Activated naive CD4-positive, alpha-beta T cell treated with anti-CD3 and anti-CD28 coated beads, Interleukin-2, amount 50 U/mL, for 72 hours (primary cell): ENCODE results near the gene SH3BP2. TPM values are rescaled to one million over a fixed set of nuclear protein-coding genes. Genes with fewer than 3 reads are reported as not detected.
A peak's percentile ranks its signal among the peaks of the same experiment; 100 is the strongest.

ENCODE experiments used
- ATAC-seq, 2 donors: fragments of 150-1000 bp; cut with Tn5 transposase; 2 replicates each; pipeline ENCODE4 v1.10.0; 2021; ENCODE audit warnings: mild to moderate bottlenecking in 2 of 2, moderate library complexity in 2 of 2
- DNase-seq, 2 donors: peaks; one replicate each; pipeline ENCODE4 v3.0.0; 2021 to 2022; ENCODE audit warnings: low spot score in 2 of 2
- H3K27ac Mint-ChIP-seq, 2 donors: one replicate each; pipeline ENCODE4 v1.8.0; 2022; ENCODE audit warnings: mild to moderate bottlenecking in 2 of 2, mixed read lengths in 2 of 2
- H3K36me3 Mint-ChIP-seq, 2 donors: one replicate each; pipeline ENCODE4 v1.8.0; 2022; ENCODE audit warnings: mixed read lengths in 2 of 2
- H3K9me3 Mint-ChIP-seq, 2 donors: one replicate each; pipeline ENCODE4 v1.8.0; 2022; ENCODE audit warnings: mixed read lengths in 2 of 2
- total RNA-seq, 2 donors: library from RNA; stranded (reverse); gene quantifications; one replicate each; pipeline ENCODE4 v1.2.3, GENCODE V29; 2022

The SH3BP2 gene
- total RNA-seq, 2 donors from 2014 or later = 56.6 to 77.6 TPM

DNA sequence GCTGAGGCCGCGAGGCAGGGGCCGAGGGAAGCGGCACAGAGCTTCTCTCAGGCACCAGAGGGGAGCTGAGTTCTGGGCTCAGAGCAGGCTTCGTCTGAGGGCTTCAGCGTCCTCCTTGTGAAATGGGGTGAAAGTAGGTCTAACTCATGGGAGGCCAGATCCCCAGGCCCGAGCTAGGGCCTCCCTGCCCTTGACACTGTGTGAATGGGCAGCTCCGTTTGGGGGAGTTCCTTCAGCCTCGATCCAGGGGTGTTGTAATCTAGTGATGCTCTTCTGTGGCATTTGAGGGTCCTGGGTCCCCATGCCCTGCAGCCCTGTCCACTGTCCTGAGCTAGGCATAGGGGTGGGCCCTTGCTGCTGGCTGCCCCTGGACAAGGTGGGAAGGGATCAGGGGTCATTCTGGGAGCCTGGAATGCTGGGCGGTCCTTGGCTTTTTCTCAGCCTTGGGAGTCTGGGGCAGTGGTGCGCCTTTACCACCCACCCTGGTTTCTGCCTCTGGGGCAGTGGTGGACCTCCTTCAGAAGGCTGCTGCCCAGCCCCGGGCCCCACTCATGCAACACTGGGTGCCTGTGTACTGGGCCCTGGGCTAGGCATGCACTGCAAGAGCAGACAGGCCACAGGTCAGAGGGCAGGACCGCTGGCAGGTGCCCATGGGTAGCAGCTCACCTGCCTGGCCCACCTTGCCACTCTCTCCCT is 4.1 kb downstream of the SH3BP2 start:
- DNase-seq = peak in 1 of 2 donors; percentile 53
- no peak for ATAC-seq
- Mint-ChIP-seq H3K9me3 (no peaks in the 10 kb centered on the region), H3K36me3 (no peaks in the 10 kb centered on the region), H3K27ac (peak overlapping the region in 1 of 2 donors; percentile 78)

DNA sequence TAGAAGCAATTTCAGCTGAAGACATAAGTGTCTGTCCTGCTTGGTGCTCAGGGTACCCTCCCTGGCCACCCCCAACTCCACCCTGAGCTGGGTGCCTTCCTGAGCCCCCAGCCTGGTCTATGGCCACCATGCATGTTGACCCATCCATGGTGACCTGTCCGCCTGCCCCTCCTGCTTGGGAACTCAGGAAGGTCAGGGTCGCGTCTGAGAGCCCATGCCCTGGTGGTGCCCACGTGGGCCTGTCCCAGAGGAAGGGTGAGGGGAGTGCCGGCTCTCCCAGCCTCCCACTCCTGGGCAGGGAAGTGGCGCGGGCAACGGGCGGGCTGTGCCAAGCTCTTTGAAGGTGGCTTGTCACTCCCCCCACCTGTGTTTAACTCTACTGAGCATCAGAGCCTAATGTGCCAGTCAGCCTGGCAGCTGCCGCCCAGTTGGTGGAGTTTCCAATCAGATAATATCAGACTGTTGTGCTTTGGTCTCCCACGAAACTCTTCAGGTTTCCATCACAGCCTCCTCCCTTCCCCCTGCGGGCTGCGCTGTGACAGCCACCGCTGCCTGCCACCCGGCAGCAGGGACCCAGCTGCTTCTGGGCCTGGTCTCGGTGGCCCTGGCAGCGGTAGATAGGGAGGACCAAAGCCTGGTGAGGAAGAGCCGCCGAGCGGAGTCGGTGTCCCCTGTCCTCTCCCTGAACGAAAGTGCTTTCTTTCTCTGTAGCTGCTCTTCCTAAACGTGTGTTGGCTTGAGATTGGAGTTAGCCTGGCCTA is 4.8 kb downstream of the SH3BP2 start:
- H3K36me3 Mint-ChIP-seq = no peaks in the 10 kb centered on the region
- peak overlapping the region; percentile 78 to 85 for H3K27ac Mint-ChIP-seq
- no peaks in the 10 kb centered on the region for H3K9me3 Mint-ChIP-seq
- ATAC-seq = peak; percentile 36
- peak in 1 of 2 donors; percentile 64 for DNase-seq

DNA sequence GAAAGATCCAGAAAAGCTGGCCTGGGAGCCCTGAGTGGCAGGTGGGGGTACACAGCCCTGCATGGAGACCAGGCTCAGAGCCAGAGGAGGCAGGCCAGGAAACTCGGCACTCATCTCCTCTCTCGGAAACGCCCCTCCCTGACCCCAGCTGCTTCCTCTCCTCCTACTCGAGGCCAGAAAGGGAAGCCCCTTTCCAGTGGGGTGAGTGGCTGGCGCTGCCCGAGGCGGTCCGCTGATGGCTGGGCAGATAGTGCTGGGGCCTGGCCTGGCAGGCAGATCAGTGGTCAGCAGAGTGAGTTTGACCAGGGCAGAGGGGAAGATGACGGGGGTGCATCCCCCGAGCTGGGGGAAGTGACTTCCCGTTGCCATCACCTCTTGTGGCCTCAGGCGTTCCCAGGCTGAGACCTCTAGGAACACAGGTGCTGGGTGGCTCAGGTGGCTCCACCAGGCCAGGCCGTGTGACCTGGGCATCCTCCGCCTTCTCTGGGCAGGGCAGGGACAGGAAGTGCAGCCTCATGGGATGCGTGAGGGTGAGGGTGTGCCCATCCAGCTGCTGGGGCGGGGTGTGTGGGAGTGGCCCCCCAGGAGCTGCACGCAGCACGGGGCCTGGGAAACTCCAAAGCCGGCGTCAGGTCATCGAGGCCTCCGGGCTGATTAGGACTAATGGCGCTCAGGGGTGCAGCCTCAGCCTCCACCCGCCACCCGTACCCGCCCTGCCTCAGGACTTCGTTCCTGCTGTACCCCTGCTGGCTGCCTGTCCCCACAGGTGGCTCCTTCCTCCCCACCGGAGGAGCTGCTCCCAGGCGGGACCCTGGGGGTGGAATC is 5.7 kb downstream of the SH3BP2 start:
- peak overlapping the region; percentile 78 to 85 for H3K27ac Mint-ChIP-seq
- DNase-seq (peak in 1 of 2 donors; percentile 82), ATAC-seq (peak; percentile 61 to 71)
- no peaks in the 10 kb centered on the region for H3K36me3 Mint-ChIP-seq
- H3K9me3 Mint-ChIP-seq = no peaks in the 10 kb centered on the region

DNA sequence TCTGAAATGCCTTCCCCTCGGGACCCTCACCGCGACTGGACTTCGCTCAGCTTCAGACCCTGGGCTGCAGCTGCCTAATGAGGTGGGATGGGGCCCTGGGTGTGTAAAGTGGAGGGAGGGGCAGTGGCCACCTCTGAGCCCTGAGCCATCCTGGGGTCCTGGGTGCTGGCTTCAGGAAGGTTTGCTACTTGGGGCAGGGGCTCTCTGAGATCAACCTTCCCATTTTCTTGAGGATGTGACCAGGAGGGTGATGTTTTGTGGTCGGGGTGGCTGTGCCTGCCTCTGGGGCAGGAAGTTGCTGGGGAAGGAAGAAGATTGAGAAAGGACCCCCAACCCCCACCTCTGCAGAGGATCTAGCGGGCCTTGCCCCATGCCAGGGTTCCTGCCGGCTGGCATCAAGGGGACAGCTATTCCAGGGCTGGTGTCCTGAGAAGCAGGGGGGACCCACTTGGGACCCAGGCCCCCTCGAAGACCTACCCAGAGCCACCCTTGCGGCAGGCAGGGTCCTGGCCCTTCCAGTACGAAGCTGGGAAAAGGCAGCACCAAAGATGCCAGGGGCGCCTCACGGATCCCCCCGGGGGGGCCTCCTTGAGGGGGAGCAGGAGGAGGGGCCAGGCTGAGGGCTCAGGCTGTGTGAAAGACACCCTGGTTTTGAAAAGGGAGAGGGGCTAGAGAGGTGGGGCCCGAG is 6.5 kb downstream of the SH3BP2 start:
- ATAC-seq (no peak), DNase-seq (peak in 1 of 2 donors; percentile 50)
- peak overlapping the region; percentile 50 to 78 for H3K27ac Mint-ChIP-seq
- H3K36me3 Mint-ChIP-seq = no peaks in the 10 kb centered on the region
- H3K9me3 Mint-ChIP-seq = no peaks in the 10 kb centered on the region

DNA sequence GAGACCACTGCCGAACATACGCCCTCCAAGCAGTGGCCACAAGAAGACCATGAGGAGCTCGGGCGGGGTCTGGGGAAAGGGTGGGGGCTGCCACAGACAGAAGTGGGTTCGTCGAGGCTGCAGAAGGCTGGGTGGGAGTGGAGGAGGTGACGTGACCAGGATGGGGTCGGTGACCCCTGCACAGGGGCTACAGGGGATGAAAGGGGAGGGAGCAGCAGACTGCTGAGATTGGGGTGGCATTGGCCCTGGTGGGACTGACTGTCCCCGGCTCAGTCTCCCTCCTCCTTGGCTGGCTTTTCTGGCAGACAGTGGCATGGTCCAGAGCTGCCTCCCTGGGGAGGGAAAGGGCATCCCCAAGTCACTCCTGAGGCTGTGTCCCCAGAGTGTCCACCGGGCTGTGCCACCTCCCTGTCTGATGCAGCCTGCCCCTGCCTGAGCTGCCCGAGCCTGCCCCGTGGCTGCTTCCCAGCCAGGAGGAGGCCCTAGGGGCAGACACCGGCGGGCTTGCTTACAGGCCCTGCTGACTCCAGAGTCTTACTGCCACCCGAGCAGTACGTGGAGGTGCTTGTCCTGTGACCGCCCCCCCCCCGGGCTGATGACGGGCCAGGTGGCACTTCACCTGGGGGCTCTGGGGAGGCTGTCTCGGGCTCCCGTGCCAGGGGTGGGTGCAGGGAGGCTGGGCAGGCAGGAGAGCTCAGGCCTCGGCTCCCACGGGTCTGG is 7.2 kb downstream of the SH3BP2 start:
- H3K27ac Mint-ChIP-seq = no peak overlapping the region
- ATAC-seq = no peak
- H3K36me3 Mint-ChIP-seq = no peaks in the 10 kb centered on the region
- peak in 1 of 2 donors; percentile 54 for DNase-seq
- H3K9me3 Mint-ChIP-seq = no peaks in the 10 kb centered on the region

DNA sequence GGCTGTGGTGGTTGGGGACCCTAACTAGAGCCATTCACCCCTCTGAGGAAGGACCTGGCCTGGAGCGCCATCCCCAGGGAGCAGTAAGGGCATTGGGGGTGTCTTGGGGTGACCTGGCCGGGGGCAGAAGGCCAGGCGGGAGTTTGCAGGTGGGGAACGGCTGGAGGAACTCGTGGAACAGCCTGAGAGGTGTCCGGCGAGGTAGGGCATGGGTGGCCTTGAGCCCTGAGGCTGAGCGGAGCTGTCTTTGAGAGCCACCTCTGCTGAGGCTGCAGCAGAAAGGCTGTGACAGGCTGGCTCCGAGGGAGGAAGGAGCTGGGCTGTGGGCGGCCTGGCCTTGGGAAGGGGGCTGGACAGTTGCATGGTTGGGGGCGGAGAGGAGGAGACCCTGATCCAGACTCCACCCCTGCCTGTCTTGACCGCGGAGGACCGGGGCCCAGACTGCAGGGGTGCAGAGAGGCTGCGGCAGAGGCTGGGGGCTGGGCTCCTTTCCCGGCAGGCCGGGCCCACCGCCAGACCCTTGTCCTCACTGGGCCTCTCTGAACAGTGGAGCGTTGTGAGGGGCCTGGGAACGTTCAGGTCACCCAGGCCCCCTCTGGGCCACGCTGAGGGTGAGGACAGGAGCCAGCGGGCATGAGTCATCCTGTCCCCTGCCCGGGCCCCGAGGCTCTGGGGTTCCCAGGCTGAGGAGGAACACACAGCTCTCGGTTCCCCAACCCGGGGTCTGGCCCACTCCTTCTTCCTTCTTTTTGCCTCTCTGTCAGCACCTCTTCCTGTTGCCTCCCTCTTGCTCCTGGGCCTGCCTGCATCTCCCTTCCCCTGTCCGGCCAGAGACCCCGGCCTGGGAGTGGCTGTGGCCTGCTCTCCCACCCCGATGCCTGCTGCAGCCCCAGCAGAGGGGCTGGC is 8.1 kb downstream of the SH3BP2 start:
- peak in 1 of 2 donors; percentile 1 for DNase-seq
- ATAC-seq = peak; percentile 19 to 22
- Mint-ChIP-seq H3K9me3 (no peaks in the 10 kb centered on the region), H3K27ac (no peak overlapping the region), H3K36me3 (no peaks in the 10 kb centered on the region)

DNA sequence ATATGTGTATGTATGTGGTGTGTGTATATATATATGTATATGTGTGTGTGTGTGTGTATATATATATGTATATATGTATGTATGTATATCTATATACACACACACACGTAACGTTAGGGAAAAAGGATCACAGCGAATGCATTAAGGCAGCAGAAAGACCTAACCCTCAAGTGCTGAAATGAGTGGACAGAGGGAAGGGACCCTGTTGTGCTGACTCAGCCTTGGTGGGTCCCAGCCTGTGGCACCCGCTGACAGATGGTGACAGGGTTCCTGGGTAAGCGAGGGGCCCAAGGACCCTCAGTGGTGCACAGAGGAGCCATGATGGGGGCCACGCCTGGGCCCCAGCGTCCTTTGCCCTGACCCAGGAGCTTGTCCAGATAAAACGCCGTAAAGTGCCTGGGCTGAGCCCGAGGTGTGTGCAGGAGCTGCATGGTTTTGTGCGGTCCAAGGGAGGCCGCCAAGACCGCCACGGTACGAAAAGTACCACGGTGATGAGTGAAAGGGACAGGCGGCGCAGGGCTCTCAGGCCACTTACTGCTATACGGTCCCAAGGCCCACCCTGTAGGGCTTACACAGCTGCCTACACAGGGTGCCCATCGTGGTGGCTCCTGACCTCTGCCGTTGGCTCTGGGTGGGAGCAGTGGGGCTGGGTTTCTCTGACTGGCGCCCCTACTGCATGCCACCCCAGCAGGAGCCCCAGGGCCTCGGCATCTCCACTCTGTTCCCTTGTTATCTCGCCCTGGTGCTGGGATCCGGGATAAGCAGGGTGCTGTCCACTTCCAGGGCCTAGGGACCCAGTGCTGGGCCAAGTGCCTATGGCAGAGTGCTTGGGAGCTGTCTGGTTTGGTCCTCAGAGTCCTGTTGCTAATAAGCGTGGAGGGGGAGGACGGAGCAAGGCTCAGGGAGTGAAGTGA is 10.0 kb downstream of the SH3BP2 start:
- ATAC-seq (no peak), DNase-seq (no peak)
- no peaks in the 10 kb centered on the region for H3K9me3 Mint-ChIP-seq
- H3K36me3 Mint-ChIP-seq = no peaks in the 10 kb centered on the region
- H3K27ac Mint-ChIP-seq = no peak overlapping the region

DNA sequence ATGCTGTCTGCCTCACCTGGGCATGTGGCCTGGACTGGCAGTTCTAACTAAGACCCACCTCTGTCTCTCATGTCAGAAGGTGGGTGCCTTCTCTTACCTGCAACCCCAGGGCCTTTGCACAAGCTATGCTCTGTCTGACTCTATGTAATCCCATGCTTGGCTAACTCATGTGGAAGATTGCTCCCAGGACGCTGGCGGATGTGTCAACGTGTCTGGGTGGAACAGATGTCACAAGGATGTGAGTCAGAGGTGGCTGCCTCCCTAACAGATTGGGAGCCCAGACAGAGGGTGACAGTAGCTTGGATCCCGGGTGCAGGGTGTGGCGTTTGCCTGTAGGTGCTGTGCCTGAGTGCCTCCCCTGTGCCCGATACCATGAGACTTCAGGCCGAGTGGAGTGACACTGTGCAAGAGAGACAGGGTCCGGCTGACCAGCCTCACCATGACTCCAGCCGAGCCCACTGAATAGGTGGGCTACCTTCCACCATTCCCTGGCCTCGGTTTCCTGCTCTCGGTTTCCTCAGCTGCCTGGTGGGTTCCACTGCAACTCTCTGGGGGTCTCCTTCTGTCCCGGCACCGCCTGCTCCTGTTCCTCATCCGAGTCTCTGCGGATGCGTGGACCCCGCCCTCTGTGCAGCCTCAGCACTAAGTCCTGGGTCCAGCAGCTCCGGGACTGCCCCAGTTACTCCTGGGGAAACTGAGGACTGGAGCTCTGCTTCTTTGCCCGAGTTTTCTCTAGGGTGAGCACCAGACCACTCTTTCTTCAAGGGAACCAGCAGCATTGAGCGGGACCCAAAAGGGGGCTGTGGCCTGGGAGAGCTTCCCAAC is 11.0 kb downstream of the SH3BP2 start:
- DNase-seq (no peak), ATAC-seq (peak in 1 of 2 donors; percentile 22)
- Mint-ChIP-seq H3K27ac (no peak overlapping the region), H3K9me3 (no peaks in the 10 kb centered on the region), H3K36me3 (no peaks in the 10 kb centered on the region)

DNA sequence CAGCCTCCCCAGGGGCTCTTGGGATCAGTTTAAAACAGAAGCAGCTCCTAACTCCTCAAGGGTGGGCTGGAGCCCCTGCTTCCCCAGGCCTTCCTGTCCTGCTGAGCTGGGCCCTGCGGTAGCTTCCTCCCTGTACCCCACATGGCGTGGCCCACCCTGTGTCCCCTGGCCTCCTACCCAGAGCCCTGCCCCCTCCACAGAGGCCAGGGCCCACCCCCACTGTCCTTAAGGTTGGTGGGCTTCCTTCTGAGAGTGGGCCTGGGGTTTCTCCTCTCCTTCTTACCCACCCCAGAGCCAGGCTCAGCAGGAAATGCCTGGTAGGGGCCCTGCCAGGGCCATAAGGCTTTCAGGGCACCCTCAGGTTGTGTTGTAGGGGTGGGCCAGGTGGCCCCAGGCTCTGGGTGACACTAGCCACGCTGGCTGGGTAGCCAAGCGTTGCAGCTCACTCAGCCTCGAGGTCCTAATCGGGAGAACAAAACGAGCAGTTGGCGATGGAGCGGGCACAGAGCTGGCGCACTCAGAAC is 11.6 kb downstream of the SH3BP2 start:
- DNase-seq (no peak), ATAC-seq (no peak)
- no peaks in the 10 kb centered on the region for H3K9me3 Mint-ChIP-seq
- no peak overlapping the region for H3K27ac Mint-ChIP-seq
- no peaks in the 10 kb centered on the region for H3K36me3 Mint-ChIP-seq

DNA sequence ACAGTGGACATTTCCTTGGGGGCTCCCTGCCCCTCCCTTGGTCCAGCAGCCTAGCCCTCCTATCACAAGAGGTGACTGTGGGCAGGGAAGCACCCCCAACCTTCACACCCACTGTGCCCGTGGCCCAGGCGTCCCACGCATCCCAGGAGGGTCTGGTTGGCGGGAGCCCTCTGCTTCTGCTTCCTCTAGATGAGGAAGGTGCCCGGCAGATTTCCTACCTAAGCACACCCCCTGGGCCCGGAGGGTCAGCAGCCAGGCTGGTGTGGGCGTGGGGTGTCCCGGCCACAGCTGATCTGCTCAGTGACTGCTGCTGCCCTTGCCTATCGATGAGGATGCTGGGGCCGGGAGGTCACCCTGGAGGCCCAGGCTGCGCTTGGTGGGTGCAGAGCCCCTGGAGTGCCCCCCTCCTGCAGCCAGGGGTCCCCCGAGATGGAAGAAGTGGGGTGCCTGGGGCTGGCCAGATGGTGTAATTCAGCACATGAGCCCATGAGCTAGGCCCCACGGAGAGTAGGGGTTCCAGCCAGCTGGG is 12.2 kb downstream of the SH3BP2 start:
- ATAC-seq = no peak
- DNase-seq = no peak
- Mint-ChIP-seq H3K36me3 (no peaks in the 10 kb centered on the region), H3K27ac (peak overlapping the region in 1 of 2 donors; percentile 64), H3K9me3 (no peaks in the 10 kb centered on the region)

DNA sequence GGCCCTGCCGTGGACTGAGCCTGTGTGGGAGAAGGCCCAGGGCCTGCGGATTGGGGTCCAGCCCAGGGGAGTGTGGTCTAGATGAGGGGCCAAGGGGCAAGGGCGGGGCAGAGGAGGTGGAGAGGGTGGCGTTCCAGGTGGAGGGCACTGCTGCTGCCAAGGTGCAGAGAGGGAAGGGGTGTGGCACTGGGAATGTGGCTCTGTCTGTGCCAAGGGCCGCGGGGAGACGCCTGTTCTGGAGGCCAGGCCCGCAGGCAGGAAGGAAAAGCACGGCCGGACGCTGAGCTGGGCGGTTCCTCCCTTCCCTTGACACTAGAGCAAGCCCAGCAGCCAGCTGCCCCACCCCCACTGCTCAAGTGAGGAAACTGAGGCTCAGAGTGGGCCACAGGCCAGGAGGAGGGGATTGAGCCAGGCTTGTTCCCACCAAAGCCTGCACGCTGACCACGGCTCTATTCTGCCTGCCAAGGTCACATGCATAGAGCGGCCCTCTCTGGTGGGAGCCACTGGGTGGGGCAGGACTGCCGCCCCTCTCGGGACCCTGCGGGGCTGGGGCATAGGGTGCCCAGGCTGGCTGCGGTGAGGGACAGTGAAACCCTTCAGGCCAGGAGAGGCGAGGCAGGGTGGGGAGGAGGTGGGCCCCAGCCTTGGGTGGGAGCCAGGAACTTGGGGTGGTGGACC is 13.0 kb downstream of the SH3BP2 start:
- Mint-ChIP-seq H3K9me3 (no peaks in the 10 kb centered on the region), H3K36me3 (no peaks in the 10 kb centered on the region), H3K27ac (peak overlapping the region in 1 of 2 donors; percentile 64)
- no peak for ATAC-seq
- DNase-seq = no peak

DNA sequence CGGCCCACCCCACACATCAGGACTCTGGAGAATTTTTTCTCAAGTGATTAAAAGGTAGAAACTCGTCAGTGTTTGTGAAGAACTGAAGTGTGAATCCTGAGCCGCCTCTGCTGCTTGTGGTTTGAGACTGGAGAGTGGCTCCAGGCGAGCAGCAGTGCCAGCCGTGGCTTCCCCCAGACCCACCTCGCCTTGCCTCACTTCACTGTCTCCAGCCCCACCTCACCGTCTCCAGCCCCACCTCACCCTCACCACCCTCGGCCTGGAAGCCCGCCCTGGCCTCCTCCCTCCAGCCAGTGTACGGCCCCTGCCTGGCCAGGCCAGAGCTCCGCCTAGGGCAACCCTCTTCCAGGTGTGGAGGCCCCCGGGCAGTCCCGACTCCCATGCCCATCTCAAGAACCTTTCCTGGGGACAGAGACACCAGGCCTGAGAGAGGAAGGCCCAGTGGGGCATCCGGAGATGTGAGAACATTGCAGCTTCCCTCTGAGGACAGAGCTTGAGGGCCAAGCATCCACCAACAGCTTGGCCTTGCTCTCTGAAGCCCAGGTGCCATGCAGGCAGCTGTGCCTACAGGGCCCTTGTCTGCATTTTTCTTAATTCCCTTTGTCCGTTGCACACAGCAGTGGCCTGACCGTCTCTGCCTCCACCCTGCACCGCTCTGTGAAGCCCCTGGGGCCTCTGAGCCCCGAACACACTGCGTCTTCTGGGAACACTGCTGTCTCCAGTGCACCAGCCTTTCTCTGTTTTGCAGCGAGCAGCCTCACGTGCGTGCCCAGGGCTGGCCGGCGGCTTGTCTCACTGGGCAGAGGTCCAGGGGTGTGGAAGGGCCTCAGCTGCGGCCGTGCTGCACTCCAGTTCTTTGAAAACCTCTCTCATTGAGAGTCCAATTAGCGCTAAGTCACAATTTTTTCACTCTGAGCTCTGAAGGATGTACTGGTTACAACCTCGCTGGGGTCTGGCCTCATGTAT is 13.8 kb downstream of the SH3BP2 start:
- no peak for ATAC-seq
- peaks cover under 1 to 1% of the 10 kb centered on the region in 2 donors for H3K36me3 Mint-ChIP-seq
- H3K27ac Mint-ChIP-seq = no peak overlapping the region
- no peak for DNase-seq
- no peaks in the 10 kb centered on the region for H3K9me3 Mint-ChIP-seq
